HFFc6 (cell line): ENCODE results near the gene TEX28. TPM values are rescaled to one million over a fixed set of nuclear protein-coding genes. Genes with fewer than 3 reads are reported as not detected.
"Not testable (repeated sequence)": the region's sequence is repeated elsewhere in the genome, so short reads cannot be mapped to it uniquely, and the experiment has no call there.

Source experiments
- DNase-seq: peaks from one replicate; pipeline ENCODE4 v3.0.0-alpha.2; 2018
- H3K27ac Mint-ChIP-seq: 2 replicates; pipeline ENCODE4 v1.8.0; 2020; ENCODE audit warnings: mild to moderate bottlenecking, mixed read lengths
- H3K27me3 Mint-ChIP-seq: 2 replicates; pipeline ENCODE4 v1.8.0; 2021; ENCODE audit warnings: mild to moderate bottlenecking, moderate library complexity, mixed read lengths; ENCODE audit not compliant: insufficient read depth
- H3K36me3 Mint-ChIP-seq: 2 replicates; pipeline ENCODE4 v1.8.0; 2021; ENCODE audit warnings: low read depth, mixed read lengths
- H3K4me1 Mint-ChIP-seq: 2 replicates; pipeline ENCODE4 v1.8.0; 2020; ENCODE audit warnings: low read depth, mixed read lengths
- H3K4me3 Mint-ChIP-seq: 2 replicates; pipeline ENCODE4 v1.8.0; 2020; ENCODE audit warnings: mild to moderate bottlenecking, moderate library complexity, mixed read lengths
- H3K9me3 Mint-ChIP-seq: 2 replicates; pipeline ENCODE4 v1.8.0; 2020; ENCODE audit warnings: mild to moderate bottlenecking, mixed read lengths
- total RNA-seq, 6 experiments: library from RNA; stranded (reverse); fragmentation: NEBNext Ultra II Directional; extraction: Animal tissue kit (Norgen Biotek cat#: 25700); gene quantifications; 2 replicates in 1 of 6; 3 replicates in 5 of 6; pipeline ENCODE4 v1.2.3, GENCODE V29; 2021
- TF ChIP-seq, protein P1 (sequence below): fragments of 200-600 bp; sonication (generic); IDR thresholded peaks from 2 replicates; pipeline ENCODE4 v1.5.0; 2021; ENCODE audit warnings: antibody characterized with exemption, mild to moderate bottlenecking

TEX28 gene
- total RNA-seq, 6 experiments from 2014 or later: not detected

DNA sequence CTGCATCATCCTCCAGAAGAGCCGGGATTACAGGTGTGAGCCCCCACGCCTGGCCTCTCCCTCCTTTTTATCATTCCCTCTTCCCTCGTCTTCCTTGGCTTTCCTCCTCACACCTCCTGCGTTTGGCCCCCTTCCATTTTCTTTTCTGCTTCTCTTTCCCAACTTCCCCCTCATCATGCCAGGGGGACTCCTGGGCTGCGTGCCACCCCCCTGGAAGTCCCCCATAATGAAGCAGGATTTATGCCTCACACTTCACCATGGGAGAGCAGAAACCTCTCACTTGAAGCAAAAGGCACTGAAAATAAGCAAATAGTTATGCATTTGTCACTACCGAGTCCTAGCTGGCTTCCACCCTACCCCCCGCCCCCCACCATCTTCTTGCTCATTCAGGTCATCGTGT lies 8.6 kb upstream of the TEX28 start:
- H3K27me3 Mint-ChIP-seq: peaks cover 13% of the 10 kb centered on the region
- no peak overlapping the region for H3K4me3 Mint-ChIP-seq
- H3K4me1 Mint-ChIP-seq: no peaks in the 10 kb centered on the region
- no peak for DNase-seq
- no peak overlapping the region for H3K27ac Mint-ChIP-seq
- no peaks in the 10 kb centered on the region for H3K9me3 Mint-ChIP-seq
- H3K36me3 Mint-ChIP-seq: no peaks in the 10 kb centered on the region
- TF ChIP-seq, protein P1, sequence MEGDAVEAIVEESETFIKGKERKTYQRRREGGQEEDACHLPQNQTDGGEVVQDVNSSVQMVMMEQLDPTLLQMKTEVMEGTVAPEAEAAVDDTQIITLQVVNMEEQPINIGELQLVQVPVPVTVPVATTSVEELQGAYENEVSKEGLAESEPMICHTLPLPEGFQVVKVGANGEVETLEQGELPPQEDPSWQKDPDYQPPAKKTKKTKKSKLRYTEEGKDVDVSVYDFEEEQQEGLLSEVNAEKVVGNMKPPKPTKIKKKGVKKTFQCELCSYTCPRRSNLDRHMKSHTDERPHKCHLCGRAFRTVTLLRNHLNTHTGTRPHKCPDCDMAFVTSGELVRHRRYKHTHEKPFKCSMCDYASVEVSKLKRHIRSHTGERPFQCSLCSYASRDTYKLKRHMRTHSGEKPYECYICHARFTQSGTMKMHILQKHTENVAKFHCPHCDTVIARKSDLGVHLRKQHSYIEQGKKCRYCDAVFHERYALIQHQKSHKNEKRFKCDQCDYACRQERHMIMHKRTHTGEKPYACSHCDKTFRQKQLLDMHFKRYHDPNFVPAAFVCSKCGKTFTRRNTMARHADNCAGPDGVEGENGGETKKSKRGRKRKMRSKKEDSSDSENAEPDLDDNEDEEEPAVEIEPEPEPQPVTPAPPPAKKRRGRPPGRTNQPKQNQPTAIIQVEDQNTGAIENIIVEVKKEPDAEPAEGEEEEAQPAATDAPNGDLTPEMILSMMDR: no peak

DNA sequence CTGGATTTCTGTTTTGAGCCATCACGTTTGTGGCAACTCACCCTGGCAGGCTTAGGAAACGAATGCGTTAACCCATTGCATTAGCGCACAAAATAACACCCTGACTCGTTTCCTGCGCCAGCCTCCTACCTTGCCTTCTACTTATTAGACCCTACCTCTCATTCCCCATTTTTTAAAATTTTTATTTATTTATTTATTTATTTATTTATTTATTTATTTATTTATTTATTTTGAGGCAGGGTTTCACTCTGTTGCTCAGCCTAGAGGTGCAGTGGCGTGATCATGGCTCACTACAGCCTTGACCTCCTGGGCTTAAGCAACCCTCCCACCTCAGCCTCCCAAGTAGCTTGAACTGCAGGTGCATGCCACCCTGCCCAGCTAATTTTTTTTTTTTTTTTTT lies 8.1 kb upstream of the TEX28 start:
- not testable (repeated sequence) for H3K4me1 Mint-ChIP-seq, H3K4me3 Mint-ChIP-seq, H3K9me3 Mint-ChIP-seq, DNase-seq, H3K36me3 Mint-ChIP-seq, H3K27ac Mint-ChIP-seq
- peaks cover 14% of the 10 kb centered on the region for H3K27me3 Mint-ChIP-seq

DNA sequence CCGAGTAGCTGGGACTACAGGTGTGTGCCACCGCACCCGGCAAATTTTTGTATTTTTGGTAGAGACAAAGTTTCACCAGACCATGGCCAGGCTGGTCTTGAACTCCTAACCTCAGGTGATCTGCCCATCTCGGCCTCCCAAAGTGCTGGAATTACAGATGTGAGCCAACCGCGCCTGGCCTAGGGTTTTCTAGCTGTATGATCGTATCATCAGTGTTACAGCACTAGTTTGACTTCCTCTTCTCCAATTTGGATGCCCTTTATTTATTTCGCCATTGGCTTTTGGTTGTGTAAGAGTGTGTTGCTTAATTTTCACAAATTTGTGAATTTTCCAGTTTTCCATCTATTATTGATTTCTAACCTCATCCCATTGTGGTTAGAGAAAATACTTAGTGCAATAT lies 5.9 kb upstream of the TEX28 start:
- DNase-seq: no peak
- Mint-ChIP-seq H3K27me3 (peaks cover 18% of the 10 kb centered on the region), H3K9me3 (no peaks in the 10 kb centered on the region), H3K36me3 (no peaks in the 10 kb centered on the region), H3K4me1 (no peaks in the 10 kb centered on the region), H3K27ac (no peak overlapping the region), H3K4me3 (no peak overlapping the region)
- TF ChIP-seq, protein P1: no peak

DNA sequence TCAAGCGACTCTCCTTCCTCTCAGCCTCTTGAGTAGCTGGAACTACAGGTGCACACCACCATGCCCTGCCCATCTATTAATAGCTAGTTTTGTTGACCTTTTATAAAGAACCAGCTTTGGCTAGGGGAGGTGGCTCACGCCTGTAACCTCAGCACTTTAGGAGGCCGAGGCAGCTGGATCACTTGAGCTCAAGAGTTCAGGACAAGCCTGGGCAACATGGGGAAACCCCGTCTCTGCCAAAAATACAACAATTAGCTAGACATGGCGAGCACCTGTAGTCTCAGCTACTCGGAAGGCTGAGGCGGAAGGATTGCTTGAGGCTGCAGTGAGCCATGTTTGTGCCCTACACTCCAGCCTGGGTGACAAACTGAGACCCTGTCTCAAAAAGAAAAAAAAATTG lies 3.4 kb upstream of the TEX28 start:
- no peaks in the 10 kb centered on the region for H3K9me3 Mint-ChIP-seq
- no peak for DNase-seq
- H3K27ac Mint-ChIP-seq: no peak overlapping the region
- TF ChIP-seq, protein P1: no peak
- H3K27me3 Mint-ChIP-seq: peaks cover 15% of the 10 kb centered on the region
- H3K4me1 Mint-ChIP-seq: no peaks in the 10 kb centered on the region
- no peaks in the 10 kb centered on the region for H3K36me3 Mint-ChIP-seq
- H3K4me3 Mint-ChIP-seq: no peak overlapping the region

DNA sequence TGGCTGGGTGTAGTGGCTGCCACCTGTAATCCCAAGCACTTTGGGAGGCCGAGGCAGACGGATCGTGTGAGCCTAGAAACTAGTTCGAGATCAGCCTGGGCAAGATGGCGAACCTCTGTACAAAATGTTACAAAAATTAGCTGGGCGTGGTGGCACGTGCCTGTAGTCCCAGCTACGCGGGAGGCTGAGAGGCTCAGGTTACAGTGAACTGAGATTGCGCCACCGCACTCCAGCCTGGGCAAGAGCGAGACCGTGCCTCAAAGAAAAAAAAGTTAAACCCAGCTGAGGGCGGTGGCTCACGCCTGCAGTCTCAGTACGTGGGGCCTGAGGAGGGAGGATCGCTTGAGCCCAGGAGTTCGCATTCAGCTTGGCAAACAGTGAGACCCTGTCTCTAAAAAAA lies 1.8 kb upstream of the TEX28 start:
- H3K27me3 Mint-ChIP-seq: peaks cover 15% of the 10 kb centered on the region
- H3K4me3 Mint-ChIP-seq: no peak overlapping the region
- no peak overlapping the region for H3K27ac Mint-ChIP-seq
- no peaks in the 10 kb centered on the region for H3K36me3 Mint-ChIP-seq
- no peaks in the 10 kb centered on the region for H3K9me3 Mint-ChIP-seq
- TF ChIP-seq, protein P1: no peak
- H3K4me1 Mint-ChIP-seq: no peaks in the 10 kb centered on the region
- no peak for DNase-seq

DNA sequence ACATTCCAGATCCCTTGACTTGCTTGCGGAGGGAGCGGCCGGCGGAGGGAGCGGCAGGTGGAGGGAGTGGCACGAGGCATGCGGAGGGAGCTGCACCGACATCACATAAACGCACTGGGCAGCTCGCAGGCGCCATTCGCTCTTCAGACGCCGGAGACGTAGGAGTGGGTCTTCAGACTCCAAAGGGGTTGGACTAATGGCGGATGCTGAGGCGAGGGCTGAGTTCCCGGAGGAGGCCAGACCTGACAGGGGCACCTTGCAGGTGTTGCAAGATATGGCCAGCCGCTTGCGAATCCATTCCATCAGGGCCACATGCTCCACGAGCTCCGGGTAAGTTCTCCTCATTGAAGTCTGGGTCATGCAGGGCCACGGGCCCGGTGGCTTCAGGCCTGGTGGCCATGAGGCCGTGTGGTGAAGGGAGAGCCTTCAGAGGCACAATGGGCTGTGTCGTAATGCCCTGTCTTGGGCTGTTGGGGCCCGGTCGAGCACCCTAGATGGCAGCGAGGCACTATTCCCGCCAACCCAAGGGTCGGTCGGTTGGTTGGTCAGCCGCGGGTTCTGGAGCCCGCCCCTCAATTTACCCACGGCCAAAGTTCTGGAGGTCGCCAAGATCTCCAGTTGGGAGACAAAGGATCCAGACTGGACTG lies 863 bp upstream of the TEX28 start, which contains the start of gene TKTL1:
TKTL1 (plus strand) TSS at position 132 of the 647 bp plus-strand sequence; CDS start at position 197, 65 bp downstream.
- TF ChIP-seq, protein P1: no peak
- Mint-ChIP-seq H3K4me1 (no peaks in the 10 kb centered on the region), H3K36me3 (no peaks in the 10 kb centered on the region), H3K9me3 (no peaks in the 10 kb centered on the region), H3K27ac (no peak within 1 kb of the TSS), H3K27me3 (peaks cover 15% of the 10 kb centered on the region), H3K4me3 (no peak within 1 kb of the TSS)
- DNase-seq: no peak

DNA sequence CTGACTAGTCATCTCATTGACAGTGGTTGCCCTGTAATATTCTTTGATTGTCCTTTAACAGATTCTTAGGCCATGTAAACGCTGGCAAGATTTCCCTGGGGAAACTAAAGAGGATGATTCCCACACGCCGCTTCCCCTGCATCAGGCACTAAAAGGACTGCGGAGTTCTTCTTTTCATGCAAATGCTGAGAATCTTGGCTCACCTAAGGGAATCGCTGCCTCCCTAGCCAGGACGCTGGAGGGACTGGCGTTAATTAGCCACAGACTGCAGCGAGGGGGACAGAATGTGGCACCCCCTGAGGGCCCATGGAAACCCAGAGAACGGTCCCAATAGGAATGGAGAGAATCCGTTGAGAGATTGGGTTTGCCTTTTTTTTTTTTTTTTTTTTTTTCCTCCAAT lies 8.5 kb downstream of the TEX28 start:
- H3K27me3 Mint-ChIP-seq, H3K4me3 Mint-ChIP-seq, H3K4me1 Mint-ChIP-seq, H3K36me3 Mint-ChIP-seq, DNase-seq, H3K27ac Mint-ChIP-seq, H3K9me3 Mint-ChIP-seq: not testable (repeated sequence)

DNA sequence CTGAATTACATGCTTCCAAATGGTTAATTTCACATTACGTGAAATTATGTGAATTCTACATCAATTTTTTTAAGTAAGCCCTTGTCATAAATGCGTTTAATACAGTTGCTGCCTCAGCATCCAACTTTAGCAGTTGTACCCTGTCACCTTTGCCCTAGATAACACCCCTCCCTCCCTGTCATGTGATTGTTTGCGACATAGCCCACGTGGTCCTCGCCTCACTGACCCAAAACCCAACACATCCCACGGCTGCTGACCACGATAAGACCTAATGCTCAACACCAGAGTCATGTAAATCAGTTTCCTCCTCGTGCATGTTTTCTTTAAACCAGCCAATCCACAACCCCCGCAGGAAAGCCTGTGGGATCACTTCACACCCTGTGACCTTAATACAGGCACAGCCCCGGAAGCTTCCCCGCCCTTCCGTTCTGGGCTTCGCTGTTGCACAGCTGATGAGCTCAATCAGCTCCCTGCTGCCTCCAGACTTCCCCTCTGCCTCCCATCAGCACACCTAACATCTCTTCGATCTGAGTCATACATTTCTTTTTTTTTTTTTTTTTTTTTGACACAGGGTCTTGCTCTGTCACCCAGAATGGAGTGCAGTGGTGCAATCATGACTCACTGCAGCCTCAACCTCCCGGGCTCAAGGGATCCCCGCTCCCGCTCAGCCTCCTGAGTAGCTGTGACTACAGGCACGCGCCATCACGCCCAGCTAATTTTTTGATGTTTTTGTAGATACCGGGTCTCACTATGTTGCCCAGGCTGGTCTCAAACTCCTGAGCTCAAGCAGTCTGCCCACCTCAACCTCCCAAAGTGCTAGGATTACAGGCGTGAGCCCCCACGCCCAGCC lies 10.2 kb downstream of the TEX28 start:
- DNase-seq, H3K27me3 Mint-ChIP-seq, H3K9me3 Mint-ChIP-seq, H3K27ac Mint-ChIP-seq, H3K4me1 Mint-ChIP-seq, H3K4me3 Mint-ChIP-seq, H3K36me3 Mint-ChIP-seq: not testable (repeated sequence)

DNA sequence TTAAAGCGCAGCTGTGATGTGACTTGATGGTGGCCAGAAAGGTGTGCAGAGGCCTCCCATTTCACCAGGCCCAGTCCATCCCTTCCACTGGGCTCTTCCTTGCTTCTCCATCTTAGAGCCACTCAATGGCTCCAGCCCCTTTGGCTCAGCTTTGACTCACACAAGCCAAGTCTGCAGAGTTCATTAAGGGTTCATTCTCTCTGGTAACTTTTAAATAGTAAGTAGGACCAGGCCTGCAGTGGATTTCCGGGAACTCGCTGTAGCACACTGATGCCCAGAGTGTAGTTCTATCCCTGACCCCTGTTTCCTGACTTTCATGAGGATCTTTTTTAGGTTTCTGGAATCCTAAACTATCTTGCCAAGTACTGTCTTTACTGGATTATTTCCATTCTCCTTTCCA lies 25.7 kb downstream of the TEX28 start:
- DNase-seq, H3K4me3 Mint-ChIP-seq, H3K9me3 Mint-ChIP-seq, H3K4me1 Mint-ChIP-seq, H3K27me3 Mint-ChIP-seq, H3K36me3 Mint-ChIP-seq, H3K27ac Mint-ChIP-seq: not testable (repeated sequence)
